ENCODE data around the gene YIPF2. TPM values are rescaled to one million over a fixed set of nuclear protein-coding genes. Genes with fewer than 3 reads are reported as not detected.

The YIPF2 gene
- total RNA-seq, 1 donor from 2014 or later, result 69.5 TPM

- H3K36me3 ChIP-seq (ENCODE audit: insufficient read depth, low read length), result no peaks in the 10 kb centered on the region
- no peak for DNase-seq (ENCODE audit: low read depth)
- H3K9ac ChIP-seq (ENCODE audit: low read length), result no peak overlapping the region
- peaks cover 13% of the 10 kb centered on the region for H3K4me1 ChIP-seq (ENCODE audit: insufficient read depth, low read length)
- peaks cover 89% of the 10 kb centered on the region for H4K20me1 ChIP-seq (ENCODE audit: insufficient read depth, low read length)
- no peak overlapping the region for H3K4me2 ChIP-seq (ENCODE audit: low read length)
- H3K4me3 Mint-ChIP-seq (ENCODE audit: unreplicated experiment), result no peak overlapping the region
- H3K9me3 Mint-ChIP-seq (ENCODE audit: unreplicated experiment), result no peaks in the 10 kb centered on the region
- H3K4me1 Mint-ChIP-seq (ENCODE audit: low read depth, unreplicated experiment), result peaks cover 11% of the 10 kb centered on the region
- no peaks in the 10 kb centered on the region for H3K27me3 ChIP-seq (ENCODE audit: insufficient read depth, low read length)
- FAIRE-seq, result no peak
- no peaks in the 10 kb centered on the region for H3K9me3 ChIP-seq (ENCODE audit: insufficient read depth, low read depth, low read length)
- H3K4me3 ChIP-seq (ENCODE audit: insufficient read depth, low read depth, low read length), result no peak overlapping the region
- peaks cover 3% of the 10 kb centered on the region for H3K36me3 Mint-ChIP-seq (ENCODE audit: low read depth, unreplicated experiment)
- no peak overlapping the region for H2AFZ ChIP-seq (ENCODE audit: low read depth, low read length)
- H3K27ac Mint-ChIP-seq (ENCODE audit: unreplicated experiment), result no peak overlapping the region
- no peak for TF ChIP-seq EZH2 (IDR thresholded peaks at IDR 0.05; ENCODE audit: insufficient read depth, low read length)
- no peak for TF ChIP-seq CTCF (IDR thresholded peaks at IDR 0.05; ENCODE audit: insufficient read depth, low read depth, low read length)
- H3K79me2 ChIP-seq (ENCODE audit: insufficient read depth, low read length), result peaks cover 81% of the 10 kb centered on the region
- H3K27me3 Mint-ChIP-seq (ENCODE audit: low read depth, unreplicated experiment), result no peaks in the 10 kb centered on the region
- no peak overlapping the region for H3K27ac ChIP-seq (ENCODE audit: low read depth, low read length)
Observed at GRCh38 chr19:10895920-10896319, 32.5 kb downstream of the YIPF2 start.

GRCh38 chr19:10895363-10895762 is 33.1 kb downstream of the YIPF2 start:
- no peak for FAIRE-seq
- peaks cover 90% of the 10 kb centered on the region for H4K20me1 ChIP-seq (ENCODE audit: insufficient read depth, low read length)

More at GRCh38 chr19:10895363-10895762, 33.1 kb downstream of the YIPF2 start:
- H3K4me3 ChIP-seq (ENCODE audit: insufficient read depth, low read depth, low read length), result no peak overlapping the region
- no peak overlapping the region for H3K27ac ChIP-seq (ENCODE audit: low read depth, low read length)
- H3K4me1 Mint-ChIP-seq (ENCODE audit: low read depth, unreplicated experiment), result peaks cover 11% of the 10 kb centered on the region
- no peak overlapping the region for H3K4me2 ChIP-seq (ENCODE audit: low read length)
- no peaks in the 10 kb centered on the region for H3K27me3 Mint-ChIP-seq (ENCODE audit: low read depth, unreplicated experiment)
- no peak for DNase-seq (ENCODE audit: low read depth)
- no peaks in the 10 kb centered on the region for H3K27me3 ChIP-seq (ENCODE audit: insufficient read depth, low read length)
- H3K4me1 ChIP-seq (ENCODE audit: insufficient read depth, low read length), result peaks cover 13% of the 10 kb centered on the region
- no peak overlapping the region for H3K9ac ChIP-seq (ENCODE audit: low read length)
- H3K4me3 Mint-ChIP-seq (ENCODE audit: unreplicated experiment), result no peak overlapping the region
- peaks cover 3% of the 10 kb centered on the region for H3K36me3 Mint-ChIP-seq (ENCODE audit: low read depth, unreplicated experiment)
- no peak overlapping the region for H3K27ac Mint-ChIP-seq (ENCODE audit: unreplicated experiment)
- no peak overlapping the region for H2AFZ ChIP-seq (ENCODE audit: low read depth, low read length)
- no peaks in the 10 kb centered on the region for H3K36me3 ChIP-seq (ENCODE audit: insufficient read depth, low read length)
- H3K79me2 ChIP-seq (ENCODE audit: insufficient read depth, low read length), result peaks cover 82% of the 10 kb centered on the region
- H3K9me3 ChIP-seq (ENCODE audit: insufficient read depth, low read depth, low read length), result no peaks in the 10 kb centered on the region
- H3K9me3 Mint-ChIP-seq (ENCODE audit: unreplicated experiment), result no peaks in the 10 kb centered on the region
- no peak for TF ChIP-seq CTCF (IDR thresholded peaks at IDR 0.05; ENCODE audit: insufficient read depth, low read depth, low read length)
- no peak for TF ChIP-seq EZH2 (IDR thresholded peaks at IDR 0.05; ENCODE audit: insufficient read depth, low read length)

All from astrocyte (in vitro differentiated cells and primary cell).